ENCODE data around the gene ARHGAP19.

Gene ARHGAP19

GRCh38 chr10:97311111-97311626 lies 18.7 kb upstream of the ARHGAP19 start:
- no peak for TF ChIP-seq CTCF (IDR thresholded peaks at IDR 0.05; ENCODE audit: low read depth, low read length)

GRCh38 chr10:97307866-97308780 lies 15.7 kb upstream of the ARHGAP19 start:
- H3K4me3 ChIP-seq (ENCODE audit: low read depth, low read length), result no peak overlapping the region
- TF ChIP-seq CTCF (IDR thresholded peaks at IDR 0.05; ENCODE audit: low read depth, low read length), result no peak

More at GRCh38 chr10:97311111-97311626, 18.7 kb upstream of the ARHGAP19 start:
- no peak overlapping the region for H3K4me3 ChIP-seq (ENCODE audit: low read depth, low read length)

- H3K4me3 ChIP-seq (ENCODE audit: low read depth, low read length), result no peak overlapping the region
- TF ChIP-seq CTCF (IDR thresholded peaks at IDR 0.05; ENCODE audit: low read depth, low read length), result no peak
Measured at GRCh38 chr10:97307441-97307840, 15.0 kb upstream of the ARHGAP19 start.

- no peak overlapping the region for H3K4me3 ChIP-seq (ENCODE audit: low read depth, low read length)
- TF ChIP-seq CTCF (IDR thresholded peaks at IDR 0.05; ENCODE audit: low read depth, low read length), result no peak
Measured at GRCh38 chr10:97302088-97302791, 9.8 kb upstream of the ARHGAP19 start.

- no peak for TF ChIP-seq CTCF (IDR thresholded peaks at IDR 0.05; ENCODE audit: low read depth, low read length)
- no peak overlapping the region for H3K4me3 ChIP-seq (ENCODE audit: low read depth, low read length)
Measured at GRCh38 chr10:97300980-97301379, 8.5 kb upstream of the ARHGAP19 start.

GRCh38 chr10:97298223-97298571 lies 5.8 kb upstream of the ARHGAP19 start:
- no peak for TF ChIP-seq CTCF (IDR thresholded peaks at IDR 0.05; ENCODE audit: low read depth, low read length)
- no peak overlapping the region for H3K4me3 ChIP-seq (ENCODE audit: low read depth, low read length)

Measured in WI38 (cell line).